Muscle layer of colon (tissue), 2 donors: ENCODE results near the gene CDADC1.
A peak's percentile ranks its signal among the peaks of the same experiment; 100 is the strongest.

Source experiments
- H3K27ac ChIP-seq: one replicate; pipeline ENCODE4 v1.7.0; 2013; ENCODE audit warnings: low read depth, mild to moderate bottlenecking, low read length, moderate library complexity
- H3K27me3 ChIP-seq, 2 donors: one replicate each; pipeline ENCODE4 v1.7.0; 2013; ENCODE audit warnings: low read length in 2 of 2, mild to moderate bottlenecking in 2 of 2; ENCODE audit not compliant: insufficient read depth in 2 of 2, control insufficient read depth in 1 of 2
- H3K36me3 ChIP-seq: one replicate; pipeline ENCODE4 v1.7.0; 2013; ENCODE audit warnings: mild to moderate bottlenecking, low read length; ENCODE audit not compliant: insufficient read depth
- H3K4me1 ChIP-seq: one replicate; pipeline ENCODE4 v1.7.0; 2013; ENCODE audit warnings: mild to moderate bottlenecking, low read length; ENCODE audit not compliant: insufficient read depth
- H3K4me3 ChIP-seq, 2 donors: one replicate each; pipeline ENCODE4 v1.7.0; 2013; ENCODE audit warnings: low read length in 2 of 2, low read depth in 1 of 2, mild to moderate bottlenecking in 1 of 2, moderate library complexity in 1 of 2
- H3K9ac ChIP-seq: one replicate; pipeline ENCODE4 v1.7.0; 2013; ENCODE audit warnings: low read length
- H3K9me3 ChIP-seq: one replicate; pipeline ENCODE4 v1.7.0; 2013; ENCODE audit warnings: mild to moderate bottlenecking, low read length
- donor health status: abdominal sarcoma.
- donor health status: Adenocarcinoma of cecum.

Gene CDADC1

GRCh38 chr13:49219647-49220035, 28.1 kb upstream of the CDADC1 start:
- peaks cover 40 to 44% of the 10 kb centered on the region in 2 donors for H3K27me3 ChIP-seq
- no peak overlapping the region for H3K9ac ChIP-seq
- H3K36me3 ChIP-seq: no peaks in the 10 kb centered on the region
- peak overlapping the region; percentile 31 to 49 for H3K4me3 ChIP-seq
- H3K9me3 ChIP-seq: no peaks in the 10 kb centered on the region
- H3K27ac ChIP-seq: no peak overlapping the region
- H3K4me1 ChIP-seq: no peaks in the 10 kb centered on the region

DNA sequence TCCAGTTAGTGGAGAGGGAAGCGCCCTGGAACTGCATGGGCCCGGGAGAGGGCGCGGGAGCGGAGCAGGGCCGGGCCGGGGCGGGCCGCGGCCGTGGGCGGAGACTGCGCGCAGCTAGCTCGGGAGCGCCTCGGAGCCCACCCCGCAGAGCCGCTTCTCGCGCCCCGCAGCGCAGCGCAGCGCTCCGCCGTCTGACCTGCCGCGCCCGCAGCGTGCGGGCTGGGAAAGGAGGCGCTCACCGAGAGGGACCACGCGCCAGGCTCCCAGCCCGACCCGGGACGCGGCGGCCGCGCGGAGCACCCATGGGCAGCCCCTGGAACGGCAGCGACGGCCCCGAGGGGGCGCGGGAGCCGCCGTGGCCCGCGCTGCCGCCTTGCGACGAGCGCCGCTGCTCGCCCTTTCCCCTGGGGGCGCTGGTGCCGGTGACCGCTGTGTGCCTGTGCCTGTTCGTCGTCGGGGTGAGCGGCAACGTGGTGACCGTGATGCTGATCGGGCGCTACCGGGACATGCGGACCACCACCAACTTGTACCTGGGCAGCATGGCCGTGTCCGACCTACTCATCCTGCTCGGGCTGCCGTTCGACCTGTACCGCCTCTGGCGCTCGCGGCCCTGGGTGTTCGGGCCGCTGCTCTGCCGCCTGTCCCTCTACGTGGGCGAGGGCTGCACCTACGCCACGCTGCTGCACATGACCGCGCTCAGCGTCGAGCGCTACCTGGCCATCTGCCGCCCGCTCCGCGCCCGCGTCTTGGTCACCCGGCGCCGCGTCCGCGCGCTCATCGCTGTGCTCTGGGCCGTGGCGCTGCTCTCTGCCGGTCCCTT, 27.5 kb upstream of the CDADC1 start, which contains the start of gene MLNR:
TSS of gene MLNR (plus strand) at position 303 of the 820 bp plus-strand sequence. CDS start at position 303, 0 bp downstream.
- no peak within 1 kb of the TSS for H3K9ac ChIP-seq
- no peaks in the 10 kb centered on the region for H3K9me3 ChIP-seq
- no peak within 1 kb of the TSS for H3K27ac ChIP-seq
- H3K4me1 ChIP-seq: no peaks in the 10 kb centered on the region
- peak within 1 kb of the TSS; percentile 31 to 49 for H3K4me3 ChIP-seq
- H3K36me3 ChIP-seq: no peaks in the 10 kb centered on the region
- peaks cover 40 to 44% of the 10 kb centered on the region in 2 donors for H3K27me3 ChIP-seq

GRCh38 chr13:49220856-49221589, 26.7 kb upstream of the CDADC1 start:
- H3K4me3 ChIP-seq: peak overlapping the region; percentile 31 to 49
- H3K9me3 ChIP-seq: no peaks in the 10 kb centered on the region
- no peaks in the 10 kb centered on the region for H3K4me1 ChIP-seq
- H3K27ac ChIP-seq: no peak overlapping the region
- peaks cover 40 to 44% of the 10 kb centered on the region in 2 donors for H3K27me3 ChIP-seq
- H3K9ac ChIP-seq: no peak overlapping the region
- no peaks in the 10 kb centered on the region for H3K36me3 ChIP-seq

DNA sequence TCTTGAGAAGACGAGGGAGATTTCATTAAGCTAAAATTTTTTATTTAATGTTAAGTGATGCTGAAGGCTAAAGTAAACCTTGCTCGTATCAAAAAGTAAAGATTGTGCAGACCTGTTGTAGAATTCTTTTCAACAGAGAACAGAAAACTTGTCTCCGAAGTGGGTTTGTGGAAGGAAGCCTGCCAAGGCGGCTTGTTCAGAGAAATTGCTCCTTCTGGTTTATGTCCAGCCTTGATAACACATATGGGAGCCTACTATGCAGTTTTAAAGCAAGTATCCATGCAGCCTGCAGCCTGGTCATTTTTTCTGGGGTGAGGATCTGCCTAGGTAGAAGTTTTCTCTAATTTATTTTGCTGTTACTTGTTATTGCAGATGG, 26.1 kb upstream of the CDADC1 start:
- Histone ChIP-seq H3K4me3 (peak overlapping the region in 1 of 2 donors; percentile 49), H3K27me3 (peaks cover 40 to 44% of the 10 kb centered on the region in 2 donors), H3K36me3 (no peaks in the 10 kb centered on the region), H3K9ac (no peak overlapping the region), H3K4me1 (no peaks in the 10 kb centered on the region), H3K27ac (no peak overlapping the region), H3K9me3 (no peaks in the 10 kb centered on the region)

DNA sequence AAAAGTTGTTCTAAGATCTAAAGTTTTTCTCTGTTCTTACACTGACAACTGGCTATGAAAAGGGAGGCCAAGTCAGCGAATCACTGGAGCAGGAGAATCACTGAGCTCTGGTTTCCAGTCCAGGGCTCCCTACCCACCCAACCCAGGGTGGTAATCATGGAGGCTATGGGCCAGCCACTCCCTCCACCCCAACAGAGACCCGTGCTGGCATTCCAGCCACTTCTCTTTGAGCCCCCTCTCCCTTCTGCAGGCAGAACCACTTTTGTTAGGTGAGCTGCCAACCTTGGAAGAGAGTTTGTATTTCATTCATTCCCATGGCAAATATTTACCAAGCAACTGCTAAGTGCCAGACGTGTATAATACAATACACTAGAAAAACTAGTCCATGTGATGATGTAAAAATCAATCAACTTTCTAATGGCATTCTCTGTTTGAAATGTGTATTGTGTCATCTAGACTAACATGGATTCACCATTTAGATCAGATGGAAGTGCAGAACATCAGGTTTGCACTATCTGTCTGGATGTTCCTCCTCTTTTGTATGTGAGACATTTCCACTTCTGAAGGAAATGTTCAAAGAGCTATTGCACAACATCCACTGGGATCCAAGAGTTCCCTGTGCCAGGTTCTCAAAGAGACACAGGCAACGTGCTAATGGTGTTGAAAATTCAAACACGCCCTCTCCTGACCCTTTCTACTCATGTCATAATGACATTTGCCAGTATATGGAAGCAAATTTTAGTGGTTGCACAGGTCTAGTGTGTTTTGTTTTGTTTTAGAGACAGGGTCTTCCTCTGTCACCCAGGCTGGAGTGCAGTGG, 22.3 kb upstream of the CDADC1 start:
- Histone ChIP-seq H3K27ac (no peak overlapping the region), H3K4me1 (no peaks in the 10 kb centered on the region), H3K9me3 (no peaks in the 10 kb centered on the region)

GRCh38 chr13:49226613-49227012, 21.1 kb upstream of the CDADC1 start:
- Histone ChIP-seq H3K36me3 (no peaks in the 10 kb centered on the region), H3K4me1 (no peaks in the 10 kb centered on the region), H3K4me3 (no peak overlapping the region), H3K27me3 (peaks cover 11 to 14% of the 10 kb centered on the region in 2 donors), H3K9me3 (no peaks in the 10 kb centered on the region), H3K27ac (no peak overlapping the region), H3K9ac (no peak overlapping the region)

More for the DNA sequence above, 22.3 kb upstream of the CDADC1 start:
- no peak overlapping the region for H3K4me3 ChIP-seq
- peaks cover 23 to 26% of the 10 kb centered on the region in 2 donors for H3K27me3 ChIP-seq
- no peaks in the 10 kb centered on the region for H3K36me3 ChIP-seq
- H3K9ac ChIP-seq: no peak overlapping the region

DNA sequence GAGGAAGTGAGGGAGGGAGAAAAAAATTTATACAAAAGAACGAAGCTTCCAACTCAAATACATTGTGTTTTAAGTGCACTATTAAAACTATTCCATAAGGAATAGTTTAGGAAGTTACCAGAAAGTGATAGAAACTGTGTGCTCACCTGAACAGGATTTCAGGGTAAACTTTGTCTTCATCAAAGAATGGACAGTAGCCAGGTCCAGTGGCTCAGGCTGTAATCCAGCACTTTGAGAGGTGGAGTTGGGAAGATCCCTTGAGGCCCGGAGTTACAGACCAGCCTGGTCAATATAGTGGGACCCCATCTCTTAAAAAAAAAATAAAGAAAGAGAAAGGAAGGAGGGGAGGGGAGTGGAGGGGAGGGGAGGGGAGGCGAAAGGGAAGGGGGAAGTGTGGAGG, 13.0 kb upstream of the CDADC1 start:
- Histone ChIP-seq H3K27ac (no peak overlapping the region), H3K4me1 (no peaks in the 10 kb centered on the region), H3K4me3 (no peak overlapping the region), H3K27me3 (no peaks in the 10 kb centered on the region), H3K9me3 (no peaks in the 10 kb centered on the region), H3K36me3 (no peaks in the 10 kb centered on the region), H3K9ac (no peak overlapping the region)

GRCh38 chr13:49235856-49236431, 11.8 kb upstream of the CDADC1 start:
- H3K36me3 ChIP-seq: no peaks in the 10 kb centered on the region
- no peak overlapping the region for H3K27ac ChIP-seq
- H3K4me1 ChIP-seq: no peaks in the 10 kb centered on the region
- no peaks in the 10 kb centered on the region for H3K27me3 ChIP-seq
- H3K9ac ChIP-seq: no peak overlapping the region
- H3K4me3 ChIP-seq: no peak overlapping the region
- no peaks in the 10 kb centered on the region for H3K9me3 ChIP-seq

DNA sequence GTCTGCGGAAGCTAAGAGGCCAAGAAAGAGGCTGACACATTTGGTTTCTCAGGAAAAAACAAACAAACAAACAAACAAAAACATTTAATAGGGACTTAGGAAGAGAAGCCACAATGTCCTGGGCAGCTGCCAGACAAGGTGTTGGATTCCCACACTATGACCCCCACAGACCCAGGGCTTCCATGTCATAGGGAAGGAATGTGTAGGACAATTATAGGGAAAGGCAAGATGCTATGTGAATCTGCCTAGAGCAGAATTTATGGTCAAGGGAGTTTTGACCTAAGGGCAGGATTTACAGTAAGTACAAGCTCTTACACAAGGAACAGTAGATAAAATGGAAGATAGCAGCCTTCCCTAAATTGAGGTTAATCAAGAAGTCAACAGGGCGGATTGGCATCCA, 9.1 kb upstream of the CDADC1 start:
- Histone ChIP-seq H3K9me3 (no peaks in the 10 kb centered on the region), H3K36me3 (no peaks in the 10 kb centered on the region), H3K27me3 (no peaks in the 10 kb centered on the region), H3K4me3 (no peak overlapping the region), H3K27ac (no peak overlapping the region), H3K9ac (no peak overlapping the region), H3K4me1 (no peaks in the 10 kb centered on the region)

DNA sequence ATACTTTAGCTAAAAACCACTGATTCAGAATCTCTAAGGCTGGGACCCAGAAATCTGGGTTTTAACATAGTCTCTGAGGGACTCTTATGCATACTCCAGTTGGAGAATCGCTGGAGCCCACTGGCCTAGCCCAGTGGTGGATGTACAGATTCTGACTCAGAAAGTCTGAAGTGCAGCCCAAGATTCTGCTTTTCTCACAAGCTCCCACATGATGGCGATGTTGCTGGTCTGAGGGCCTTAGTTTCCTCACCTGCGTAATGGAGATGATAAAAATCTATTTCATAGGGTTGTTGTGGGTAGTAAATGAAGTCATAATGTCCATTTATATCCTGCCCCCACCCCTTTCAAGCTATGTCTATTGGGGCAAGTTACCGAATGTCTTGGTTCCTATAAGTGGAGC, 7.7 kb upstream of the CDADC1 start:
- Histone ChIP-seq H3K9ac (no peak overlapping the region), H3K4me1 (no peaks in the 10 kb centered on the region), H3K9me3 (no peaks in the 10 kb centered on the region), H3K27me3 (no peaks in the 10 kb centered on the region), H3K36me3 (no peaks in the 10 kb centered on the region), H3K27ac (no peak overlapping the region), H3K4me3 (no peak overlapping the region)

GRCh38 chr13:49241296-49241695, 6.4 kb upstream of the CDADC1 start:
- H3K9me3 ChIP-seq: no peaks in the 10 kb centered on the region
- no peaks in the 10 kb centered on the region for H3K4me1 ChIP-seq
- no peak overlapping the region for H3K9ac ChIP-seq
- no peak overlapping the region for H3K4me3 ChIP-seq
- no peaks in the 10 kb centered on the region for H3K36me3 ChIP-seq
- no peak overlapping the region for H3K27ac ChIP-seq
- no peaks in the 10 kb centered on the region for H3K27me3 ChIP-seq
